Left lung (tissue), 10 donors: Measurements from ENCODE around the gene ACTN4. TPM values are rescaled to one million over a fixed set of nuclear protein-coding genes. Genes with fewer than 3 reads are reported as not detected.

Experiments
- ATAC-seq: fragments of 200-7000 bp; cut with Tn5 transposase; one replicate; pipeline ENCODE4 v1.9.1; 2020; ENCODE audit warnings: moderate library complexity
- DNase-seq, 4 donors: peaks; one replicate each; pipeline ENCODE4 v3.0.0-alpha.2; 2013 to 2020
- H3K27ac ChIP-seq, 2 donors: fragments of 200-600 bp; sonication (generic) in 1 of 2; one replicate each; pipeline versions ENCODE4 v1.5.0 to v1.8.0; 2020 to 2021
- H3K27me3 ChIP-seq, 2 donors: fragments of 200-600 bp; sonication (generic) in 1 of 2; one replicate each; pipeline versions ENCODE4 v1.5.0 to v1.8.0; 2020 to 2021
- H3K36me3 ChIP-seq, 2 donors: fragments of 200-600 bp; sonication (generic) in 1 of 2; one replicate each; pipeline versions ENCODE4 v1.5.0 to v1.8.0; 2020 to 2021
- H3K4me1 ChIP-seq, 2 donors: fragments of 200-600 bp; one replicate each; pipeline ENCODE4 v1.8.0; 2021
- H3K4me3 ChIP-seq, 2 donors: fragments of 200-600 bp; sonication (generic) in 1 of 2; one replicate each; pipeline versions ENCODE4 v1.5.0 to v1.8.0; 2020 to 2021; ENCODE audit warnings: mild to moderate bottlenecking in 1 of 2
- H3K9me3 ChIP-seq, 2 donors: fragments of 200-600 bp; sonication (generic) in 1 of 2; one replicate each; pipeline versions ENCODE4 v1.5.0 to v1.8.0; 2020 to 2021
- CTCF ChIP-seq, 2 donors: fragments of 200-600 bp; sonication (generic) in 1 of 2; IDR thresholded peaks; one replicate each; pipeline versions ENCODE4 v1.5.0 to v1.8.0; 2021; ENCODE audit warnings: antibody characterized with exemption in 2 of 2
- intact Hi-C, 2 donors: fragments of 100-400 bp; cut with DNase I; formaldehyde crosslinking; loops; one replicate each; pipeline versions ENCODE4 v1.11.2 to v1.14.2; 2022
- polyA plus RNA-seq, 6 donors: library from polyadenylated mRNA; unstranded; fragments of 120-200 nt; gene quantifications; one replicate each; pipeline ENCODE4 v1.2.1, GENCODE V29; 2013; ENCODE audit not compliant: insufficient read length in 6 of 6
- total RNA-seq, 2 donors: library from RNA; stranded (reverse); fragmentation: NEBNext Ultra II Directional; extraction: Animal tissue kit (Norgen Biotek cat#: 25700); gene quantifications; one replicate each; pipeline ENCODE4 v1.2.1, GENCODE V29; 2021
- donor health status: DM: no; HTN: yes; CAD: no.
- donor health status: DM: no; HTN: no; CAD: no.

Gene ACTN4
- total and polyA plus RNA-seq, 8 donors = 373 to 647 (median 402) TPM

- no peak for DNase-seq
- intact Hi-C loops = no loop called here
- Histone ChIP-seq H3K36me3 (peaks cover 0 to 13% of the 10 kb centered on the region in 2 donors), H3K4me3 (no peak overlapping the region), H3K27me3 (no peaks in the 10 kb centered on the region), H3K9me3 (no peaks in the 10 kb centered on the region), H3K27ac (peak overlapping the region; percentile 67 to 86), H3K4me1 (peaks cover 45 to 88% of the 10 kb centered on the region in 2 donors)
- ATAC-seq = no peak
- no peak for TF ChIP-seq CTCF (IDR thresholded peaks at IDR 0.05)
Observed at GRCh38 chr19:38670921-38671398, 23.5 kb downstream of the ACTN4 start.

- Histone ChIP-seq H3K9me3 (no peaks in the 10 kb centered on the region), H3K27ac (peak overlapping the region; percentile 67 to 86), H3K4me3 (no peak overlapping the region), H3K36me3 (peaks cover 0 to 13% of the 10 kb centered on the region in 2 donors), H3K4me1 (peaks cover 46 to 88% of the 10 kb centered on the region in 2 donors), H3K27me3 (no peaks in the 10 kb centered on the region)
- intact Hi-C loops = no loop called here
- no peak for ATAC-seq
- no peak for TF ChIP-seq CTCF (IDR thresholded peaks at IDR 0.05)
- DNase-seq = no peak
Observed at GRCh38 chr19:38671654-38672053, 24.2 kb downstream of the ACTN4 start.

GRCh38 chr19:38673030-38673429, 25.6 kb downstream of the ACTN4 start:
- H3K4me3 ChIP-seq = no peak overlapping the region
- intact Hi-C loops = no loop called here
- no peak for TF ChIP-seq CTCF (IDR thresholded peaks at IDR 0.05)
- peaks cover 0 to 13% of the 10 kb centered on the region in 2 donors for H3K36me3 ChIP-seq
- DNase-seq (no peak), ATAC-seq (no peak)
- no peaks in the 10 kb centered on the region for H3K27me3 ChIP-seq
- peaks cover 43 to 88% of the 10 kb centered on the region in 2 donors for H3K4me1 ChIP-seq
- H3K9me3 ChIP-seq = no peaks in the 10 kb centered on the region
- no peak overlapping the region for H3K27ac ChIP-seq

GRCh38 chr19:38674388-38675171, 27.1 kb downstream of the ACTN4 start:
- Histone ChIP-seq H3K9me3 (no peaks in the 10 kb centered on the region), H3K27me3 (no peaks in the 10 kb centered on the region), H3K4me1 (peaks cover 34 to 88% of the 10 kb centered on the region in 2 donors), H3K36me3 (peaks cover 0 to 8% of the 10 kb centered on the region in 2 donors), H3K4me3 (no peak overlapping the region), H3K27ac (peak overlapping the region; percentile 64 to 68)
- no peak for TF ChIP-seq CTCF (IDR thresholded peaks at IDR 0.05)
- intact Hi-C loops = no loop called here
- no peak for ATAC-seq
- DNase-seq = no peak

GRCh38 chr19:38675611-38676010, 28.2 kb downstream of the ACTN4 start:
- Histone ChIP-seq H3K4me3 (no peak overlapping the region), H3K27ac (peak overlapping the region; percentile 20 to 68), H3K27me3 (no peaks in the 10 kb centered on the region), H3K9me3 (no peaks in the 10 kb centered on the region), H3K36me3 (peaks cover 0 to 8% of the 10 kb centered on the region in 2 donors), H3K4me1 (peaks cover 31 to 88% of the 10 kb centered on the region in 2 donors)
- intact Hi-C loops = no loop called here
- TF ChIP-seq CTCF (IDR thresholded peaks at IDR 0.05) = no peak
- DNase-seq (no peak), ATAC-seq (no peak)
